ENCODE data around the gene OR5AU1. TPM values are rescaled to one million over a fixed set of nuclear protein-coding genes. Genes with fewer than 3 reads are reported as not detected.
A peak's percentile ranks its signal among the peaks of the same experiment; 100 is the strongest.

Gene OR5AU1
- total RNA-seq, 1 donor from 2014 or later = not detected

DNA sequence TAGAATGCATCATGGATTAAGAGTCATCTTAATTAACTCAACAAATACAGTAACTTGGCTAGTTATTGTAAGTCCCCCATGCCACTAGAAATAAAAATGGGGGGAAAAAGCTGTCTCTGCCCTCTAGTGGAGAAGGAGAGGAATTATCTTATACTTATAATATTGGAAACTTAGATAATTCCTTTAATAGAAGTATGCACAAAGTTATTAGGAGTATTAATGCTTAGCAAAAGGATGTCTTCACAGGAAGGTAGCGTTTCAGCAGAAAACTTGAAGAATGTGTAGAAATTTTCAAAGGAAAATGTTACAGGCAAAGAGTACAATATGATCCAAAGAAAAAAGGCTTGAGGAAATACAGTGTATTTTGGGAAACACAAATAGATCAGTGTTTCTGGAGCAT lies 19.8 kb downstream of the OR5AU1 start:
- H3K9me3 Mint-ChIP-seq (ENCODE audit: unreplicated experiment) = peaks cover 11% of the 10 kb centered on the region
- no peak for DNase-seq (ENCODE audit: extremely low spot score, unreplicated experiment)
- no peaks in the 10 kb centered on the region for H3K36me3 Mint-ChIP-seq (ENCODE audit: unreplicated experiment)
- no peak overlapping the region for H3K27ac Mint-ChIP-seq (ENCODE audit: unreplicated experiment)
- peaks cover 36% of the 10 kb centered on the region for H3K27me3 Mint-ChIP-seq (ENCODE audit: unreplicated experiment)
- TF ChIP-seq, protein P1, sequence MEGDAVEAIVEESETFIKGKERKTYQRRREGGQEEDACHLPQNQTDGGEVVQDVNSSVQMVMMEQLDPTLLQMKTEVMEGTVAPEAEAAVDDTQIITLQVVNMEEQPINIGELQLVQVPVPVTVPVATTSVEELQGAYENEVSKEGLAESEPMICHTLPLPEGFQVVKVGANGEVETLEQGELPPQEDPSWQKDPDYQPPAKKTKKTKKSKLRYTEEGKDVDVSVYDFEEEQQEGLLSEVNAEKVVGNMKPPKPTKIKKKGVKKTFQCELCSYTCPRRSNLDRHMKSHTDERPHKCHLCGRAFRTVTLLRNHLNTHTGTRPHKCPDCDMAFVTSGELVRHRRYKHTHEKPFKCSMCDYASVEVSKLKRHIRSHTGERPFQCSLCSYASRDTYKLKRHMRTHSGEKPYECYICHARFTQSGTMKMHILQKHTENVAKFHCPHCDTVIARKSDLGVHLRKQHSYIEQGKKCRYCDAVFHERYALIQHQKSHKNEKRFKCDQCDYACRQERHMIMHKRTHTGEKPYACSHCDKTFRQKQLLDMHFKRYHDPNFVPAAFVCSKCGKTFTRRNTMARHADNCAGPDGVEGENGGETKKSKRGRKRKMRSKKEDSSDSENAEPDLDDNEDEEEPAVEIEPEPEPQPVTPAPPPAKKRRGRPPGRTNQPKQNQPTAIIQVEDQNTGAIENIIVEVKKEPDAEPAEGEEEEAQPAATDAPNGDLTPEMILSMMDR (IDR thresholded peaks at IDR 0.05) = peak; percentile 65
- no peaks in the 10 kb centered on the region for H3K4me1 Mint-ChIP-seq (ENCODE audit: unreplicated experiment)
- no peak overlapping the region for H3K4me3 Mint-ChIP-seq (ENCODE audit: unreplicated experiment)

DNA sequence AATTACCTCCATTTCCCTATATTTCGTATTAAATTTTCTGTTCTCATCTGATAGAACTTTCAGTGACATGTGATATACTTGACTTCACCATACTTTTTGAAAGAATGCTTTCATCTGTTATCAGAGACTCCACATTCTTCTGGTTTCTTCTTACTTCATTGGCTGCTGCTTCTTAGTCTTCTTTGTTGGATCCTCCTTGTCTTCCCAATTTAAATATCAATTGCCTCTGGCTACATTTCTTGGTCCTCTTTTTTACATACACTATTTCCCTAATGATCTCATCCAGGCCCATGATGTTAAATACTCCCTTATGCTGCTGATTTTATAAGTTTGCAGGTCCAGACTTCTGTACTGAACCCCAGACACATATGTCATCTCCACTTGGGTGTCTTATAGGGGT lies 22.0 kb downstream of the OR5AU1 start:
- H3K27me3 Mint-ChIP-seq (ENCODE audit: unreplicated experiment) = peaks cover 39% of the 10 kb centered on the region
- H3K4me1 Mint-ChIP-seq (ENCODE audit: unreplicated experiment) = no peaks in the 10 kb centered on the region
- no peak overlapping the region for H3K27ac Mint-ChIP-seq (ENCODE audit: unreplicated experiment)
- H3K36me3 Mint-ChIP-seq (ENCODE audit: unreplicated experiment) = no peaks in the 10 kb centered on the region
- TF ChIP-seq, protein P1 (IDR thresholded peaks at IDR 0.05) = no peak
- H3K9me3 Mint-ChIP-seq (ENCODE audit: unreplicated experiment) = peaks cover 14% of the 10 kb centered on the region
- DNase-seq (ENCODE audit: extremely low spot score, unreplicated experiment) = no peak
- no peak overlapping the region for H3K4me3 Mint-ChIP-seq (ENCODE audit: unreplicated experiment)

DNA sequence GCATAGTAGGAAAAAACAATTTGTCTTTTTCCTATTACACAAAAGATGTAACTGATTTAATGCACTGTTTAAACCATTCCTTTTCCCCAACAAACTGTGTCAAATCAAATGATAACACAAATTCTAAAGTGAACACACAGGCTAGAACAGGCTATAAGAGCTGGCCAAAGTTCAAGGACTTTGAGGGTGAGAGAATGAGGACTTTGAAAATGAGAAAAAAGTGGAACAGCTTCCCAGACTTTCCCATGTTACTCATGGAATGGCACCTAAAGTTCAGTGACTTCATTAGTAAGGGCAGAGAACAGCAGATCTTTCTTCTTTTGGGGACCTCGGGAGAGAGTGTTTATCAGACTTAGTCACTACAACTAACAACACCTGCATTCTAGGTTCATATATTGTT lies 32.4 kb downstream of the OR5AU1 start:
- no peaks in the 10 kb centered on the region for H3K36me3 Mint-ChIP-seq (ENCODE audit: unreplicated experiment)
- no peak for DNase-seq (ENCODE audit: extremely low spot score, unreplicated experiment)
- H3K27me3 Mint-ChIP-seq (ENCODE audit: unreplicated experiment) = peaks cover 59% of the 10 kb centered on the region
- no peak overlapping the region for H3K4me3 Mint-ChIP-seq (ENCODE audit: unreplicated experiment)
- no peak overlapping the region for H3K27ac Mint-ChIP-seq (ENCODE audit: unreplicated experiment)
- TF ChIP-seq, protein P1 (IDR thresholded peaks at IDR 0.05) = no peak
- no peaks in the 10 kb centered on the region for H3K4me1 Mint-ChIP-seq (ENCODE audit: unreplicated experiment)
- H3K9me3 Mint-ChIP-seq (ENCODE audit: unreplicated experiment) = no peaks in the 10 kb centered on the region

DNA sequence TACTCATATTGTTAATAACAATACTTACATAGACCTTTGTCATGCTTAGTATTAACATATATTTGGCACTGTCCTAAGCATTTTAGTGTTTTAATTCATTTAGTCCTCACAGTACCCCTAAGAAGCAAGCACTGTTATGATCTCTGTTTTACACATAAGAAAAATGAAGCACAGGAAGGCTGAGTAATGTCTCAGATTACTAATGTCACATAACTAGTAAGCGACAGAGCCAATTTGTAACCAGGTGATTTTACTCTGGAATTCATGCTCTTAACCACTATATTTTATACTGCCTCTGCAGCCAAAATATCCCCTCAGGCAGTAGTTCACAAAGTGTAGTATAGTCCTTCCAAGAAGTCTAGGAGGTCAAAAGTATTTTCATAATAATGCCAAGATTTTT lies 34.7 kb downstream of the OR5AU1 start:
- H3K36me3 Mint-ChIP-seq (ENCODE audit: unreplicated experiment) = no peaks in the 10 kb centered on the region
- peaks cover 51% of the 10 kb centered on the region for H3K27me3 Mint-ChIP-seq (ENCODE audit: unreplicated experiment)
- DNase-seq (ENCODE audit: extremely low spot score, unreplicated experiment) = no peak
- H3K4me1 Mint-ChIP-seq (ENCODE audit: unreplicated experiment) = no peaks in the 10 kb centered on the region
- TF ChIP-seq, protein P1 (IDR thresholded peaks at IDR 0.05) = no peak
- no peak overlapping the region for H3K4me3 Mint-ChIP-seq (ENCODE audit: unreplicated experiment)
- H3K27ac Mint-ChIP-seq (ENCODE audit: unreplicated experiment) = no peak overlapping the region
- no peaks in the 10 kb centered on the region for H3K9me3 Mint-ChIP-seq (ENCODE audit: unreplicated experiment)

DNA sequence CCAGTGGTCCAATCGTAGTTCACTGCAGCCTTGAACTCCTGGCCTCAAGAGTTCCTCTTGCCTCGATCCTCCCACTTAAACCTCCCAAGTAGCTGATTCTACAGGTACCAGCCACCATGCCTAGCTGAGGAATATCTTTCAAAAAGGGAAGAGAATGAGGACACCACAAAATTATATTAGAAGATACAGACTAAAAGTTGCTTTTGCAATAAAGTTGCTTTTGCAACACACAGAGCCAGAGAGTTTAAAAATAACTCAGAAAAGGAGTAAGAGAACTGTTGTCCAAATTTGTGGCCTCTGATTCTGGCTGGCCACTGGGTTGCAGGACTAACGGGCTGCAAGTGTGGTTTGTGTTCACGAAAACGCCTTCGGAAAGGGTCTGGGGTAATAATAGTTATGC lies 35.2 kb downstream of the OR5AU1 start:
- no peak for DNase-seq (ENCODE audit: extremely low spot score, unreplicated experiment)

More for the DNA sequence above, 35.2 kb downstream of the OR5AU1 start:
- no peak overlapping the region for H3K27ac Mint-ChIP-seq (ENCODE audit: unreplicated experiment)
- H3K36me3 Mint-ChIP-seq (ENCODE audit: unreplicated experiment) = no peaks in the 10 kb centered on the region
- H3K9me3 Mint-ChIP-seq (ENCODE audit: unreplicated experiment) = no peaks in the 10 kb centered on the region
- H3K4me3 Mint-ChIP-seq (ENCODE audit: unreplicated experiment) = no peak overlapping the region
- TF ChIP-seq, protein P1 (IDR thresholded peaks at IDR 0.05) = no peak
- H3K27me3 Mint-ChIP-seq (ENCODE audit: unreplicated experiment) = peaks cover 48% of the 10 kb centered on the region
- H3K4me1 Mint-ChIP-seq (ENCODE audit: unreplicated experiment) = no peaks in the 10 kb centered on the region
